ENCODE measurements around the gene GPR157. TPM values are rescaled to one million over a fixed set of nuclear protein-coding genes. Genes with fewer than 3 reads are reported as not detected.

Gene GPR157
- total and polyA plus RNA-seq, 2 donors (not counting 1 experiment from before 2014, with no cell fraction given): 2.0 to 21.2 TPM

DNA sequence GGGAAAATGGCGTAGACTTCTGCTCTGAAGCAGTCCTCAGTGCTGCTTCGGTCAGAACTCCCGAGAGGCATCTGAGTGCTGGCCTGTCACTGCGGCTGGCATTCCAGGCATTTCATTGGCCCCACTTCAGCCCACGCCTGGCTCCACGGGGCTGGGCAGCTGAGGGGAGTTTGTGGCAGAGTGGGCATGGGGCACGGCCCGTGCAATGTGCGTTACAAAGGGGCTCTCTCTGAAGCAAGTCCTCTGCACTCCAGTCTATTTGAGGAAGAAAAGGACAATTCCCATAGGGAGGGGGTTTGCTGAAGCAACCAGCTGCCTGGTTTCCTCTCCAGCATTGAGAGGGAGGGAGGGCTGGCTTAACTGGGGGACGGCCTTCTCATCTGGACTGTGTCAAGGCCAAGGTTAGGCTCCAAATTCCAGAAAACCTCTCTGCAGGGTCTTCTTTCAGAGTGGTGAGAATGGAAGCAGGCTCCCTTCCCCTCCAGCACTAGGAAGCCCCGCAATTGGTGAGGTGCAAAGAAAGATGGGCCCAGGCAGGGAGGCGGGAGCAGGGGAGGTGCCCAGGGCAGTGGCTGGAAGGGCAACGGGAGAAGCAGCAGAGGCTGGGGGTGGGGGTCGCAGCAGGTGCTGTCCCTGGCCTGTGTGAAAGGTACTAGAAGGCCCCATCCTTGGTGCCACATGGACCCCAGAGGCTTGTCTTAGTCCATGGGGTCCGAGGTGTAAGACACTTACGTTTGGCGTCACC is 21.1 kb upstream of the GPR157 start:
- 94% methylated on average over 13 of the region's 17 CpGs for WGBS (ENCODE audit: insufficient coverage)
- ATAC-seq (ENCODE audit: low read depth) (no peak), DNase-seq (no peak)
- Histone ChIP-seq H2AFZ (ENCODE audit: insufficient read depth, low read depth, low read length, poor library complexity, severe bottlenecking) (no peak overlapping the region), H3K4me3 (ENCODE audit: control extremely low read depth in 1 of 5, extremely low read depth in 1 of 5, insufficient read depth in 1 of 5, low read depth in 2 of 5, low read length in 4 of 5) (no peak overlapping the region), H3K79me2 (ENCODE audit: control insufficient read depth, insufficient read depth, low read length) (no peaks in the 10 kb centered on the region), H3K4me2 (replicated peaks; ENCODE audit: low read depth, low read length, poor library complexity, severe bottlenecking) (no peak overlapping the region), H3K9me3 (ENCODE audit: control extremely low read depth in 1 of 3, control insufficient read depth in 2 of 3, insufficient read depth in 1 of 3, low read length in 2 of 3) (no peaks in the 10 kb centered on the region), H3K4me1 (ENCODE audit: control insufficient read depth in 2 of 2, insufficient read depth in 2 of 2, low read length in 2 of 2) (no peaks in the 10 kb centered on the region), H3K27ac (ENCODE audit: low read length in 2 of 2) (no peak overlapping the region), H3K36me3 (replicated peaks in 1 of 2; ENCODE audit: control extremely low read depth in 1 of 2, control insufficient read depth in 1 of 2, extremely low read depth in 1 of 2, insufficient read depth in 2 of 2, low read length in 1 of 2) (no peaks in the 10 kb centered on the region), H4K20me1 (ENCODE audit: control insufficient read depth, insufficient read depth, low read length, poor library complexity, severe bottlenecking) (no peaks in the 10 kb centered on the region), H3K27me3 (replicated peaks in 1 of 4; ENCODE audit: control extremely low read depth in 1 of 4, control insufficient read depth in 3 of 4, insufficient read depth in 4 of 4, low read length in 3 of 4) (no peaks in the 10 kb centered on the region), H3K9ac (ENCODE audit: low read length) (no peak overlapping the region)
- H3K4me3 Mint-ChIP-seq: no peak overlapping the region
- H3K9me3 Mint-ChIP-seq (ENCODE audit: insufficient read depth): no peaks in the 10 kb centered on the region
- H3K4me1 Mint-ChIP-seq: no peaks in the 10 kb centered on the region
- ChIA-PET POLR2A (no interaction called here), CTCF (interaction anchor here (2.0 kb wide), 1 partner anchor 31 kb away, joined by 4 read pairs; no protein-coding TSS in a partner anchor)
- TF ChIP-seq, protein P1, sequence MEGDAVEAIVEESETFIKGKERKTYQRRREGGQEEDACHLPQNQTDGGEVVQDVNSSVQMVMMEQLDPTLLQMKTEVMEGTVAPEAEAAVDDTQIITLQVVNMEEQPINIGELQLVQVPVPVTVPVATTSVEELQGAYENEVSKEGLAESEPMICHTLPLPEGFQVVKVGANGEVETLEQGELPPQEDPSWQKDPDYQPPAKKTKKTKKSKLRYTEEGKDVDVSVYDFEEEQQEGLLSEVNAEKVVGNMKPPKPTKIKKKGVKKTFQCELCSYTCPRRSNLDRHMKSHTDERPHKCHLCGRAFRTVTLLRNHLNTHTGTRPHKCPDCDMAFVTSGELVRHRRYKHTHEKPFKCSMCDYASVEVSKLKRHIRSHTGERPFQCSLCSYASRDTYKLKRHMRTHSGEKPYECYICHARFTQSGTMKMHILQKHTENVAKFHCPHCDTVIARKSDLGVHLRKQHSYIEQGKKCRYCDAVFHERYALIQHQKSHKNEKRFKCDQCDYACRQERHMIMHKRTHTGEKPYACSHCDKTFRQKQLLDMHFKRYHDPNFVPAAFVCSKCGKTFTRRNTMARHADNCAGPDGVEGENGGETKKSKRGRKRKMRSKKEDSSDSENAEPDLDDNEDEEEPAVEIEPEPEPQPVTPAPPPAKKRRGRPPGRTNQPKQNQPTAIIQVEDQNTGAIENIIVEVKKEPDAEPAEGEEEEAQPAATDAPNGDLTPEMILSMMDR (IDR thresholded peaks at IDR 0.05): no peak
- TF ChIP-seq EZH2 (IDR thresholded peaks at IDR 0.05; ENCODE audit: borderline replicate concordance, insufficient read depth, low read depth, low read length, poor library complexity, severe bottlenecking): no peak
- no peaks in the 10 kb centered on the region for H3K27me3 Mint-ChIP-seq
- no peak overlapping the region for H3K27ac Mint-ChIP-seq
- intact Hi-C loops (cut with micrococcal nuclease): no loop called here

DNA sequence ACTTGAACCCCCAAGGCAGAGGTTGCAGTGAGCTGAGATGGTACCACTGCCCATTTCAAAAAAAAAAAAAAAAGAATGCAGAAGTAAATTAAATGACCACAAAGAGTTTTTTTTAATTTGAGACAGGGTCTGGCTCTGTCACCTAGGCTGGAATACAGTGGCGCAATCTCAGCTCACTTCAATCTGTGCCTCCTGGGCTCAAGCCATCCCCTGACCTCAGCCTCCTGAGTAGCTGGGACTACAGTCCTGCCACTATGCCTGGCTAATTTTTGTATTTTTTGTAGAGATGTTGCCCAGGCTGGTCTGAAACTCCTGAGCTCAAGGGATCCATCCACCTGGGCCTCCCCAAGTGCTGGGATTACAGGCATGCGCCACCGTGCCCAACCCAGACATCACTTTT is 20.2 kb upstream of the GPR157 start:
- no peaks in the 10 kb centered on the region for H3K36me3 ChIP-seq (replicated peaks in 1 of 2; ENCODE audit: control extremely low read depth in 1 of 2, control insufficient read depth in 1 of 2, extremely low read depth in 1 of 2, insufficient read depth in 2 of 2, low read length in 1 of 2)
- intact Hi-C loops (cut with micrococcal nuclease): no loop called here
- no peak for DNase-seq
- WGBS (ENCODE audit: insufficient coverage): 100% methylated on average over 3 of the region's 3 CpGs
- no peaks in the 10 kb centered on the region for H3K79me2 ChIP-seq (ENCODE audit: control insufficient read depth, insufficient read depth, low read length)
- H4K20me1 ChIP-seq (ENCODE audit: control insufficient read depth, insufficient read depth, low read length, poor library complexity, severe bottlenecking): no peaks in the 10 kb centered on the region
- Mint-ChIP-seq H3K4me3 (no peak overlapping the region), H3K9me3 (ENCODE audit: insufficient read depth) (no peaks in the 10 kb centered on the region), H3K4me1 (no peaks in the 10 kb centered on the region), H3K27me3 (no peaks in the 10 kb centered on the region), H3K27ac (no peak overlapping the region)
- no peak overlapping the region for H3K9ac ChIP-seq (ENCODE audit: low read length)
- no peak for ATAC-seq (ENCODE audit: low read depth)
- TF ChIP-seq EZH2 (IDR thresholded peaks at IDR 0.05; ENCODE audit: borderline replicate concordance, insufficient read depth, low read depth, low read length, poor library complexity, severe bottlenecking): no peak
- TF ChIP-seq, protein P1 (IDR thresholded peaks at IDR 0.05): no peak
- H3K9me3 ChIP-seq (ENCODE audit: control extremely low read depth in 1 of 3, control insufficient read depth in 2 of 3, insufficient read depth in 1 of 3, low read length in 2 of 3): no peaks in the 10 kb centered on the region
- no peak overlapping the region for H3K4me2 ChIP-seq (replicated peaks; ENCODE audit: low read depth, low read length, poor library complexity, severe bottlenecking)
- ChIA-PET CTCF (interaction anchor here (1.2 to 2.0 kb wide), 3 partner anchors 30 to 141 kb away, joined by 3 to 4 read pairs (median 3); no protein-coding TSS in a partner anchor), POLR2A (interaction anchor here (0.7 kb wide), 1 partner anchor 19 kb away, joined by 4 read pairs; no protein-coding TSS in a partner anchor)
- no peak overlapping the region for H2AFZ ChIP-seq (ENCODE audit: insufficient read depth, low read depth, low read length, poor library complexity, severe bottlenecking)
- H3K4me1 ChIP-seq (ENCODE audit: control insufficient read depth in 2 of 2, insufficient read depth in 2 of 2, low read length in 2 of 2): no peaks in the 10 kb centered on the region
- no peak overlapping the region for H3K4me3 ChIP-seq (ENCODE audit: control extremely low read depth in 1 of 5, extremely low read depth in 1 of 5, insufficient read depth in 1 of 5, low read depth in 2 of 5, low read length in 4 of 5)
- no peaks in the 10 kb centered on the region for H3K27me3 ChIP-seq (replicated peaks in 1 of 4; ENCODE audit: control extremely low read depth in 1 of 4, control insufficient read depth in 3 of 4, insufficient read depth in 4 of 4, low read length in 3 of 4)
- no peak overlapping the region for H3K27ac ChIP-seq (ENCODE audit: low read length in 2 of 2)

Measured in B cell (primary cell).